Heart left ventricle (tissue), 16 donors: ENCODE results near the gene LPXN. TPM values are rescaled to one million over a fixed set of nuclear protein-coding genes. Genes with fewer than 3 reads are reported as not detected.

Experiments used
- ATAC-seq, 4 donors: fragments of 200-7000 bp; cut with Tn5 transposase; one replicate each; pipeline ENCODE4 v1.9.1; 2020 to 2022; ENCODE audit warnings: moderate library complexity in 4 of 4, mild to moderate bottlenecking in 3 of 4, moderate number of reproducible peaks in 1 of 4
- DNase-seq, 5 donors: peaks; one replicate each; pipeline ENCODE4 v3.0.0-alpha.2; 2020
- H3K27ac ChIP-seq, 12 donors: fragments of 200-600 bp; sonication (generic) in 4 of 12; one replicate each; pipeline versions ENCODE4 v1.5.0 to v1.8.0; 2016 to 2022; ENCODE audit warnings: mild to moderate bottlenecking in 2 of 12
- H3K27me3 ChIP-seq, 9 donors: fragments of 200-600 bp; sonication (generic) in 2 of 9; one replicate each; pipeline versions ENCODE4 v1.5.1 to v1.8.0; 2016 to 2022; ENCODE audit warnings: mild to moderate bottlenecking in 3 of 9
- H3K36me3 ChIP-seq, 9 donors: fragments of 200-600 bp; sonication (generic) in 2 of 9; one replicate each; pipeline versions ENCODE4 v1.5.0 to v1.8.0; 2018 to 2022; ENCODE audit warnings: mild to moderate bottlenecking in 2 of 9
- H3K4me1 ChIP-seq, 12 donors: fragments of 200-600 bp; sonication (generic) in 4 of 12; one replicate each; pipeline versions ENCODE4 v1.5.0 to v1.8.0; 2016 to 2022; ENCODE audit warnings: mild to moderate bottlenecking in 3 of 12
- H3K4me3 ChIP-seq, 12 donors: fragments of 200-600 bp; sonication (generic) in 4 of 12; one replicate each; pipeline versions ENCODE4 v1.5.0 to v1.8.0; 2017 to 2022; ENCODE audit warnings: mild to moderate bottlenecking in 9 of 12, moderate library complexity in 4 of 12
- H3K9me3 ChIP-seq, 12 donors: fragments of 200-600 bp; sonication (generic) in 4 of 12; one replicate each; pipeline versions ENCODE4 v1.5.0 to v1.8.0; 2016 to 2022; ENCODE audit warnings: mild to moderate bottlenecking in 1 of 12
- POLR2A ChIP-seq, 2 donors: fragments of 450-650 bp; IDR thresholded peaks; one replicate each; pipeline ENCODE4 v1.6.1; 2017; ENCODE audit warnings: antibody characterized with exemption in 2 of 2, mild to moderate bottlenecking in 2 of 2, moderate library complexity in 2 of 2
- WGBS, 4 donors: extraction: QIAGEN DNeasy Blood & Tissue Kit in 2 of 4; methylation state at CpG; one replicate each; pipeline versions ENCODE4 v1.1.5 to v1.1.7; 2013 to 2018; 5-methylcytosine and 5-hydroxymethylcytosine counted together
- intact Hi-C, 10 donors: fragments of 100-400 bp; cut with DNase I; formaldehyde crosslinking; loops; one replicate each; pipeline versions ENCODE4 v1.11.1 to v1.14.2; 2022
- long read RNA-seq, 3 donors: library from polyadenylated mRNA; unstranded; transcript quantifications; one replicate each; pipeline ENCODE4 v2.0.0, GENCODE V29; 2020 to 2021
- polyA plus RNA-seq, 2 donors: library from polyadenylated mRNA; stranded (reverse); fragments of 200-250 nt; gene quantifications; one replicate each; pipeline ENCODE4 v1.2.3, GENCODE V29; 2013
- total RNA-seq, 9 donors: library from RNA; depleted of rRNA in 2 of 9; stranded (reverse); fragments of >200 nt in 2 of 9; fragmentation: NEBNext Ultra II Directional in 3 of 9; extraction: Animal tissue kit (Norgen Biotek cat#: 25700) in 3 of 9; gene quantifications; one replicate each; pipeline versions ENCODE4 v1.1.0 to v1.2.4, GENCODE V29; 2016 to 2023
- TF ChIP-seq, protein P1 (sequence below), 12 donors: fragments of 200-600 bp; sonication (generic) in 4 of 12; IDR thresholded peaks; one replicate each; pipeline versions ENCODE4 v1.5.0 to v1.8.0; 2018 to 2022; ENCODE audit warnings: antibody characterized with exemption in 12 of 12, mild to moderate bottlenecking in 5 of 12
- donor health status: ischemic (EF 13 %, LVEDD 7.1; RV severe dilation, severe dysfunction).
- donor health status: healthy with polysubstance abuse.
- donor health status: DM: no; HTN: yes; CAD: no.
- donor health status: DM: no; HTN: no; CAD: no.
- donor health status: ischemic (EF 25% LVEDD 6.9; RV normal size, moderate dysfunction).
- donor health status: ischemic (EF 25% LVEDD 5.7; RV mildly dilated, moderate dysfunction).
- donor health status: healthy.
- donor health status: DM: yes; HTN: yes; CAD: no.
- donor health status: ischemic (EF 35%, LVEDD 5.7; RV mildly dilated, moderate dysfunction).
- donor health status: nonischemic (EF 11% LVEDD 7.7; RV severe dilation, severe dysfunction).
- donor health status: DM: yes; HTN: yes; CAD: no.
- donor health status: PGD.
- donor health status: ischemic (EF 29% LVEDD 5.4; RV normal size, mild dysfunction).
- donor health status: nonischemic (EF 23%, LVEDD 6.1; RV moderate dilation, normal function).

The LPXN gene
- total RNA-seq (10 to 100 TPM in 1 of 9 donors, 1 to 10 TPM in 8; 2.6 to 19.8 (median 4.0) TPM), polyA plus RNA-seq (1 to 10 TPM; 1.8 to 2.8 TPM)
- long read RNA-seq, donor 1, partial matches to known transcripts, result 1 of 6 reads
- long read RNA-seq, donor 1, other reads (novel, unspliced or antisense), result 4 of 6 reads
- long read RNA-seq, donor 2, transcript LPXN-203 (9 exons, 1,879 nt), result major isoform, 7 of 11 reads
- long read RNA-seq, donor 2, partial matches to known transcripts, result 1 of 11 reads
- long read RNA-seq, donor 2, other reads (novel, unspliced or antisense), result 3 of 11 reads
- long read RNA-seq, donor 3, partial matches to known transcripts, result 1 of 4 reads
- long read RNA-seq, donor 3, other reads (novel, unspliced or antisense), result 0 of 4 reads

DNA sequence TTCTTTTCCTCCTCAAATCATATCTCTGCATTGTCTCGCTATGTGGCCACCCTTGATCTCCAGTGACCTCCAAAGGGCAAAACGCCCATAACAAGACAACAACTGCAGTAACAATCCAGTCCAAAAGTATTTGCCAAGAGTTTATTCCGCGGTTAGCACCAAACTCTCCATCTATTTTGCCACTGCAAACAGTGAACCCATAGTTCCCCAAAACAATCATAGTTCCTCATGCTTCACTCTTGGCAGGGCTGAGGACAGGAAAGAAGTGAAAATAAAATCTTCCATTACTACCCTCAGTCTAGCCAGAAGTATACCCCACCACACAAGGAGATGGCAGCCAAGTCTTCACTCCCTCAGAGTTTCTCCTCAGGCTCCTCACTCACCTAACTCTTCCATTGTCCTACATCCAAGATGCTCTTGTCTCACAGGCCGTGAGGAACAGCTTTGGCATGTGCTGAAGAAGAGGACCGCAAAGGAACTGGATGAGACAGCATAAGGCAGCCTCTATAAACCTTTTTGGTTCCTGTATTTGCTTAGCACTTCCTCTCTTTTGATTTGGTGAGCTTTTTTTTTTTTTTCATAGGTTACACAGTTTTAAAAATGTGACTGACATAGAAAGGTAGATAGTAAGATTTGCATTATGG, at the start of gene LPXN:
TSS of gene LPXN (minus strand) at position 480 of the 644 bp plus-strand sequence. CDS start at position 396, 84 bp downstream.
- H3K4me3 ChIP-seq, result peak within 1 kb of the TSS in 7 of 12 donors; percentile 0 to 95 (median 90)
- intact Hi-C loops, result loop anchor here in 9 of 10 donors (2.0 to 10.0 kb wide), 11 partner anchors 42 to 1251 kb away; partner anchors contain the start of genes CNTF (in 1 of the 9), FAM111A (in 1 of the 9), MED19 (in 1 of the 9) and TMX2 (in 1 of the 9)
- DNase-seq (no peak), ATAC-seq (no peak)
- TF ChIP-seq POLR2A (IDR thresholded peaks at IDR 0.05), result no peak
- TF ChIP-seq, protein P1, sequence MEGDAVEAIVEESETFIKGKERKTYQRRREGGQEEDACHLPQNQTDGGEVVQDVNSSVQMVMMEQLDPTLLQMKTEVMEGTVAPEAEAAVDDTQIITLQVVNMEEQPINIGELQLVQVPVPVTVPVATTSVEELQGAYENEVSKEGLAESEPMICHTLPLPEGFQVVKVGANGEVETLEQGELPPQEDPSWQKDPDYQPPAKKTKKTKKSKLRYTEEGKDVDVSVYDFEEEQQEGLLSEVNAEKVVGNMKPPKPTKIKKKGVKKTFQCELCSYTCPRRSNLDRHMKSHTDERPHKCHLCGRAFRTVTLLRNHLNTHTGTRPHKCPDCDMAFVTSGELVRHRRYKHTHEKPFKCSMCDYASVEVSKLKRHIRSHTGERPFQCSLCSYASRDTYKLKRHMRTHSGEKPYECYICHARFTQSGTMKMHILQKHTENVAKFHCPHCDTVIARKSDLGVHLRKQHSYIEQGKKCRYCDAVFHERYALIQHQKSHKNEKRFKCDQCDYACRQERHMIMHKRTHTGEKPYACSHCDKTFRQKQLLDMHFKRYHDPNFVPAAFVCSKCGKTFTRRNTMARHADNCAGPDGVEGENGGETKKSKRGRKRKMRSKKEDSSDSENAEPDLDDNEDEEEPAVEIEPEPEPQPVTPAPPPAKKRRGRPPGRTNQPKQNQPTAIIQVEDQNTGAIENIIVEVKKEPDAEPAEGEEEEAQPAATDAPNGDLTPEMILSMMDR (IDR thresholded peaks at IDR 0.05), result no peak
- no peaks in the 10 kb centered on the region for H3K9me3 ChIP-seq
- H3K4me1 ChIP-seq, result peaks cover 4 to 64% (median 33%) of the 10 kb centered on the region in 12 donors
- 73 to 77% (median 75%) methylated on average over 6 of the region's 6 CpGs for WGBS, 4 donors
- no peaks in the 10 kb centered on the region for H3K27me3 ChIP-seq
- peak within 1 kb of the TSS in 8 of 12 donors; percentile 7 to 100 (median 99) for H3K27ac ChIP-seq
- peaks cover 0 to 3% (median under 1%) of the 10 kb centered on the region in 9 donors for H3K36me3 ChIP-seq

DNA sequence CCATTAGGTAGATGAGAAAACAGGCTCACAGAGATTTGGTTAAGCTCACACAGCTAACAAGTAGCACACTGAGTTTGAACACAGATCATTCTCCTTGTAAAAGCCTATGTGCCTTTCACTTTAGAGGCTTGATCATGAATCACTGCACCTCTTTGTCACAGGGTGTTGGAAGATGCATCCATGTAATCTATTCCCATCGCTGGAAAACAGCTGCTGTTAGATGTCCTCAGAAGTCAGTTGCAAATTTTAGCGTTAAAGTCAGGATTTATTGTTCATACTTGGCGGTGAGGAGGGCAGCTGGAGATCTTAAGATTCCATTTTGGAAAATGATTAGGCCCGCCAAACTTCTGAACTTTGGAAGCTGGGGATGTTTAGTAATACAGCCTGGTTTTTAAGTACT, 49.4 kb upstream of the LPXN start:
- WGBS, 4 donors, result 94 to 97% (median 96%) methylated on average over 4 of the region's 4 CpGs
- H3K4me3 ChIP-seq, result no peak overlapping the region
- no peak overlapping the region for H3K27ac ChIP-seq
- no peak for DNase-seq
- TF ChIP-seq, protein P1 (IDR thresholded peaks at IDR 0.05), result no peak
- no peak for TF ChIP-seq POLR2A (IDR thresholded peaks at IDR 0.05)
- intact Hi-C loops, result loop anchor here in 2 of 10 donors (5.0 kb wide), 1 partner anchor 48 kb away; the partner anchor contains the start of genes LPXN (in 2 of the 2) and ZFP91 (in 2 of the 2)
- H3K36me3 ChIP-seq, result peaks cover 0 to 61% (median 47%) of the 10 kb centered on the region in 9 donors
- peaks cover 0 to 39% (median 18%) of the 10 kb centered on the region in 12 donors for H3K4me1 ChIP-seq
- no peaks in the 10 kb centered on the region for H3K27me3 ChIP-seq
- no peak for ATAC-seq
- H3K9me3 ChIP-seq, result no peaks in the 10 kb centered on the region

DNA sequence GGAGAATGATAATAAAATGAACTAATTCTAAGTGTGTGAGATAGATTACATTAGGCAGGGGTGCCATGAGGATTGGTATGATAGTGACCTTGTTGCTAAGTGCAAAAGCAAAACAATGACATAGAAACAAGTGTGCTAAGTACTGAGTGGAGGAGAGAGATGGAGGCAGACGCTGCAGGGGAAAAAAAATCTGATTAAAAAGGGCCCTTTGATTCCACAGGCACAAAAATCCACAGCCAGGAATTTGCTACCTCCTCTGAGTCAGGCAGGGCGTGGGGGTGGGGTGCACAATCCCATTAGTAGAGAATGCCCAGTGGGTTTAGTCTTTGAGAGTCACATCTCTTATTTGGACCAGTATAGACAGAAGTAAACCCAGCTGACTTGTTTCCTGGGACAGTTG, 46.7 kb upstream of the LPXN start, which contains the start of gene CNTF:
TSS of gene CNTF (plus strand) at position 322 of the 400 bp plus-strand sequence. CDS start 88 bp downstream, outside the sequence.
- WGBS, 4 donors, result 59 to 65% (median 61%) methylated on average over 2 of the region's 2 CpGs
- Histone ChIP-seq H3K4me3 (no peak within 1 kb of the TSS), H3K9me3 (no peaks in the 10 kb centered on the region), H3K27me3 (no peaks in the 10 kb centered on the region), H3K27ac (peak within 1 kb of the TSS in 2 of 12 donors; percentile 4 to 17), H3K36me3 (peaks cover 0 to 88% (median 74%) of the 10 kb centered on the region in 9 donors), H3K4me1 (peaks cover 0 to 45% (median 21%) of the 10 kb centered on the region in 12 donors)
- intact Hi-C loops, result loop anchor here in 1 of 10 donors (5.0 kb wide), 1 partner anchor 45 kb away; the partner anchor contains the start of genes LPXN and ZFP91
- TF ChIP-seq, protein P1 (IDR thresholded peaks at IDR 0.05), result no peak
- TF ChIP-seq POLR2A (IDR thresholded peaks at IDR 0.05), result no peak
- ATAC-seq (peak; percentile 52 to 71 (median 64)), DNase-seq (no peak)
